Erythroblast (primary cell): Measurements from ENCODE around the gene GSTA5.
"Not testable (repeated sequence)": the region's sequence is repeated elsewhere in the genome, so short reads cannot be mapped to it uniquely, and the experiment has no call there.

ENCODE experiments used
- DNase-seq, 2 experiments: peaks; one replicate each; lab custom pipeline; 2025; lab: John Stamatoyannopoulos, UW
- GATA1 ChIP-seq: IDR thresholded peaks from 2 replicates; pipeline ENCODE4 v1.6.1; 2011; ENCODE audit warnings: low read depth, mild to moderate bottlenecking, control low read depth, low read length, moderate library complexity
- POLR2A ChIP-seq: IDR thresholded peaks from 2 replicates; pipeline ENCODE4 v1.6.1; 2011; ENCODE audit warnings: mild to moderate bottlenecking, low read length

GSTA5 gene

GRCh38 chr6:52786249-52786956, 54.2 kb downstream of the GSTA5 start:
- no peak for TF ChIP-seq POLR2A
- TF ChIP-seq GATA1: no peak

GRCh38 chr6:52782696-52783274, 57.8 kb downstream of the GSTA5 start:
- not testable (repeated sequence) for DNase-seq

More at GRCh38 chr6:52786249-52786956, 54.2 kb downstream of the GSTA5 start:
- no peak for DNase-seq

- not testable (repeated sequence) for DNase-seq
Measured at GRCh38 chr6:52782209-52782608, 58.4 kb downstream of the GSTA5 start.
